Stimulated activated CD8-positive, alpha-beta memory T cell treated with anti-CD3 and anti-CD28 coated beads, Interleukin-15, amount 100 ng/mL, for 1 hour (primary cell): ENCODE measurements around the gene TLR2.

Experiments
- DNase-seq: peaks from one replicate; pipeline ENCODE4 v3.0.0-alpha.2; 2020; ENCODE audit warnings: low read depth

TLR2 gene

DNA sequence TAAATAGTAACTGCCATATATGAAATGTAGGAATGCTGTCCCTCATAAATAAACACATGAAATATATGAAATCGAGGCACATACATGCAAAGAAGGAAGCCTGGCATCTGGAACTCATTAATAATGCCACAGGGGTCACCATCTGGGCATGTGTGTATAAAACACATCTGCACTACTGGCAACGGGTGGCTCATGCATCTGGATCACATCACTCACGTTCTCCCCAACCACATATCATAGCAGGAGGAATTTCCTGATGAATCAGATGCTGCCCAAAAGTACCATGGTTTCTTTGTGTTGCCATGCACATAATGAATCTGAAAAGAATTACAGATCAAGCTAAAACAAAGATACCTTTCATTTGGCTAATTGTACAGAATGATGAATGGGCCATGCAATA, 47.2 kb downstream of the TLR2 start:
- no peak for DNase-seq

DNA sequence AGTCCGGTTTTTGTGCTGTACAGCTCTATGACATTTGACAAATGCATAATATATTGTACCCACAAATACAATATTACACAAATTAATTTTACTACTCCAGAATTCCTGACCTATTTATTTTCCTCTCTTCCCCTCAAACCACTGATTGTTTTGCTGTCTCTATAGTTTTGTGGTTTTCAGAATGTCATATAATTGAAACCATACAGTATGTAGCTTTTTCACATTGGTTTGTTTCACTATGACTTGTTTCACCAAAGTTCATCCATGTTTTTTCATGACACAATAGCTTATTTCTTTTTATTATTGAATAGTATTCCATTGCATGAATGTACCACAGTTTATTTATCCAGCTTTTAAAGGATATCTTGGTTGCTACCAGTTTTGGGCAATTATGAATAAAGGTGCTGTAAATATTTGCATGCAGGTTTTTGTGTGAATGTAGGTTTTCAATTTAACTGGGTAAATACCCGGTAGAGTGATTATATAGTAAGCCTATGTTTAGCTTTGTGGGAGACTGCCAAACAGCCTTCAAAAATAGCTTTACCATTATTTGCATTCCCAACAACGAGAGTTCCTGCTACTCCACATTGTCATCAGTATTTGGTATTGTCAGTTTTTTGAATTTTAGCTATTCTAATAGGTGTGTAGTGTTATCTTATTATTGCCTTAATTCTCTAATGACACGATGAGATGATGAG, 49.8 kb downstream of the TLR2 start:
- no peak for DNase-seq

DNA sequence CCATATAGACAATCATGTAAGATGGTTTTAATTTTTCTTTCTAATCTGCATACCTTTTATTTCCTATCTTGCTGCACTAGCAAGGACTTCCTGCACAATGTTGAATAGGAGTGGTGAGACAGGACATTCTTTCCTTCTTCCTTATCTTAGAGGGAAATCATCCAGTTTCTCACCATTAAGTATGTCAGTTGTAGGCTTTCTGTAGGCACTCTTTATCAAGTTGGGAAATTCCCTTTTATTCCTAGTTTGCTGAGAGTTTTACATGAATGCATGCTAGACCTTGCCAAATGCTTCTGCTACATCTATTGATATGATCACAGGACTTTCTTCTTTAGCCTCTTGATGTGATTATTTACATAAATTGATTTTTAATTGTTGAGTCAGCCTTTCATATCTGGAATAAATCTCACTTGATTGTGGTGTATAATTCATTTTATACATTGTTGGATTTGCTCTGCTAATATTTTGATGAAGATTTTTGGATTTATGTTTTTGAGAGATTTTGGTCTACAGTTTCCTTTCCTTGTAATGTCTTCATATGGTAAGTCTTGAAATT, 51.9 kb downstream of the TLR2 start:
- DNase-seq = no peak

DNA sequence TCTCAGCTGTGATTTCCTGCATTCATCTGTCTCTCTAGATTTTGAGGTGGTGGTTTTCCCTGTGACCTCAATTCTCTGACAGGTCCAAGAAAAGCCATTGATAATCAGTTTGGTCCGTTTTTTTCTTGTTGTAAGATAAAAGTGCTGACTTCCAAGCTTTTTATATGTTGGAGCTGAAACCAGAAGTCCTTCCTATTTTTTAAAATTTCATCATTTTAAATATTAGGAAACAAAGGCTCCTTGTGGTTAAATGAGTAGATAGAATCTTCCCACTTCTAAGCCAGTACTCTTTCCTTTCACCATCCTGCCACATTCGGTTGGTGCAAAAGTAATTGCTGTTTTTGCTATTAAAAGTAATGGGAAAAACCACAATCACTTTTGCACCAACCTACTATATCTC, 57.5 kb downstream of the TLR2 start:
- no peak for DNase-seq

DNA sequence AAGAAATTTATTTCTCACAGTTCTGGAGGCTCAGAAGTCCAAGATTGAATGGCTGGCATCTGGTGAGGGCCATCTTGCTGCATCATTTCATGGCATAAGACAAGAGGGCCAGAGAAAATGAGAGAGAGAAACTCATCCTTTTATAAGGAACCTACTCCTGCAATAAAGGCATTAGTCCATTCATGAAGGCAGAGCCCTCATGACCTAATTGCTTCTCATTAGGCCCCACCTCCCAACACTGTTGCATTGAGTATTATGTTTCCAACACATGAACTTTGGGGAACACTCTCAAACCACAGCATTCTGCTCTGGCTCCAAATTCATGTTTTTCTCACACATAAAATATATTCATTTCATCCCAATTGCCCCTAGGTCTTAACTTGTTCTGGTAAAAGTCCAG, 61.6 kb downstream of the TLR2 start:
- no peak for DNase-seq

DNA sequence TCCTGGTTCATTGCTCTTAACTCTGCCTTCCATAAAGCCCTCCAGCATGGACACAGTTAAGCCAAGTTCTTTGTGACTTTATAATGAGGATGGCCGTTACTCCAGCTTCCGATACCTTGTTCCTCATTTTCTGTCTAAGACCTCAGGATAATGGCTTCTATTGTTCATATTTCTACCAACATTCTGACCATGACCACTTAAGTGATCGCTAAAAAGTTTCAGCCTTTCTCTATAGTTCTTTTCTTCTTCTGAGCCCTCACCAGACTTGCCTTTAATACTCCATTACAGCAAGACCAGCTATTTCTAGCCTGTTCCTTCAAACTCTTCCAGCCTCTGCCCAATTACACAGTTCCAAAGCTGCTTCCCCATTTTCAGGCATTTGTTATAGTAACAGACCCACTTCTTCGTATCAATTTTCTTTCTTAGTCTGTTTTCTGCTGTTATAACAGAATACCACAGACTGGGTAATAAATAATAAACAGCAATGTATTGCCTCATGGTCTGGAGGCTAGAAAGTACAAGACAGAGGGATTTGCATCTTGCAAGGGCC, 63.4 kb downstream of the TLR2 start:
- no peak for DNase-seq

DNA sequence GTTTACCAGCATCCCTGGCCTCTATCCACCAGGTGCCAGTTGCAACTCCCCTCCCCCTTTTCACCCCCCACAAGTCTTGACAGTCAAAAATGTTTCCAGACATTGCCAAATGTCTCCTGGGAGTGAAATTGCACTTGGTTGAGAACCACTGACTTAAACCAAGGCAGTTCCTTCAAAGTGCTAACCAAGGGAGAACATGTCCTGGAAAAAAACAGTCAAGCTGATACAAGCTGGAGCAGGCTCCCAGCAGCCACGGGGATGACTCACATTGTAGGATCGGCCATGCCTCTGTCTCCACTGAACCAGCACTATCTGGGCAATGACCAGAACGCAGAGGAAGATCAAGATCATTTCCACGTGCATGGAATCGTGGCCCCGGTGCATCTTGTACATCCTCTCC, 64.3 kb downstream of the TLR2 start:
- no peak for DNase-seq

DNA sequence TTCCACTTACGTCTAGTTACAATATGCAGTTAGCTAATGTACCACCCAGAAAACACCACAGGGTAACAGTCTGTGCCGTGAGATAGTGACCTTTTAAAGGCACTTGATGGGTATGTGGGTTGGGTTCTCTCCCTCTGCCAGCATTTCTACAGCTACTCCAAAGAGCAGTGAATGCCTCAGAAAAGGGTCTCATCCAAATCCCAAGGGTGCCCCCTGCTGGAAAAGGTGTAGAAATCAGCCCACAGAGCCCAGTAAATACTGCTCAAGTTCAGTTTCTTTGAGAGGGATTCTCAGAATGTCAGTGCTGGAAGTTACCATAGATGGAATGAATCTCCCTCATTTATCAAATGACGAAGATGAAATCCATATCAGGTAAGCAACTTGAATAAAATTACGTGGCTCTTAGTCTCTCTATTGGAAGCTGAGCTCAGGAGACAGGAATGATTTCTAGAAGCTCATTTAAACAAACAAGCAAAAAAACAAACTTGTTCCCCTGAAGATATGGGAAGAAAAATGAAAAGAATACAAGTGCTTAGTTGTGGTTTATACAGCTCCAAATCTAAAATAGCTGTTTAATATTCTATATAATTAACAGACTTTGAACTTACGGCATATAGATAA, 66.2 kb downstream of the TLR2 start:
- peak; percentile 24 for DNase-seq

DNA sequence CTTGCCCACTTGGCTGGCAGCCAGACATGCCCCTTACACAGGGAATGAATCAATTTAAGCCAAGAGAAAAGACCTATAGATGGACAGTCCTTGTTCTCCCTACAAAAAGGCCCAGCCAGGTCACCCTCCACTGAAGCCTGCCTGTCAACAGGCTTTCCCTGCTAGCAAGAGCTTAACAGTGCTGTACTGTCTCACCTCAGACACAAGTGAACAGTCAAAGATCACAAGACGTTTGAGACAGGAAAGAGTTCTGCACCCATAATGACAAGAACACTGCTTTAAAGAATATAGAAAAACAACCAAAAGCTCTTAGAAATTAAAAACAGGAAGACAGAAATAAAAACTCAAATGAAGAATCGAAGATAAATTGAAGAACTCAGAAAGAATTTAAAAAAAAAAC, 71.1 kb downstream of the TLR2 start:
- DNase-seq = no peak
